Stomach (tissue), 4 donors: ENCODE results near the gene PPIP5K2.

ENCODE experiments used
- EP300 ChIP-seq: sonication (generic); formaldehyde crosslinking; IDR thresholded peaks from one replicate; pipeline ENCODE4 v1.6.1; 2017; ENCODE audit warnings: antibody characterized with exemption
- POLR2A ChIP-seq, 4 donors: fragments of 450-650 bp; IDR thresholded peaks; one replicate each; pipeline ENCODE4 v1.6.1; 2016; ENCODE audit warnings: antibody characterized with exemption in 4 of 4, control low read depth in 2 of 4, mild to moderate bottlenecking in 1 of 4, moderate library complexity in 1 of 4
- TF ChIP-seq, protein P1 (sequence below), 7 experiments: fragments of 450-650 bp in 4 of 7; fragments of 200-600 bp in 3 of 7; sonication (generic) in 3 of 7; IDR thresholded peaks; one replicate each; pipeline ENCODE4 v1.5.1; 2016 to 2019; ENCODE audit warnings: antibody characterized with exemption in 7 of 7, control low read depth in 2 of 7, mild to moderate bottlenecking in 1 of 7

DNA sequence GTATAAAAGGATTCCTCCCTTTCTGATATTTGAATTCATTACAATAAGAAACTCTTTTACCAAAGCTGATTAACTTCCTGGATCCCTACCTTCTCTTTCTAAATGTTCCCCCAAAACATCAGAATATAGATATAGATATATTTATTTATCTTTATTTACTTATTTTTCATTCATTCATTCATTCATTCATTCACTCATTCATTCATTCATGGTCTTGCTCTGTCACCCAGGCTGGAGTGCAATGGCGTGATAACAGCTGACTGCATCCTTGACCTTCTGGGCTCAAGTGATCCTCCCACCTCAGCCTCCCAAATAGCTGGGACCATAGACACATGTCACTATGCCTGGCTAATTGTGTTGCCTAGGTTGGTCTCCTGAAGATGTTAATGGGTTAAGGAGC, 30.8 kb upstream of the PPIP5K2 start:
- TF ChIP-seq, protein P1, sequence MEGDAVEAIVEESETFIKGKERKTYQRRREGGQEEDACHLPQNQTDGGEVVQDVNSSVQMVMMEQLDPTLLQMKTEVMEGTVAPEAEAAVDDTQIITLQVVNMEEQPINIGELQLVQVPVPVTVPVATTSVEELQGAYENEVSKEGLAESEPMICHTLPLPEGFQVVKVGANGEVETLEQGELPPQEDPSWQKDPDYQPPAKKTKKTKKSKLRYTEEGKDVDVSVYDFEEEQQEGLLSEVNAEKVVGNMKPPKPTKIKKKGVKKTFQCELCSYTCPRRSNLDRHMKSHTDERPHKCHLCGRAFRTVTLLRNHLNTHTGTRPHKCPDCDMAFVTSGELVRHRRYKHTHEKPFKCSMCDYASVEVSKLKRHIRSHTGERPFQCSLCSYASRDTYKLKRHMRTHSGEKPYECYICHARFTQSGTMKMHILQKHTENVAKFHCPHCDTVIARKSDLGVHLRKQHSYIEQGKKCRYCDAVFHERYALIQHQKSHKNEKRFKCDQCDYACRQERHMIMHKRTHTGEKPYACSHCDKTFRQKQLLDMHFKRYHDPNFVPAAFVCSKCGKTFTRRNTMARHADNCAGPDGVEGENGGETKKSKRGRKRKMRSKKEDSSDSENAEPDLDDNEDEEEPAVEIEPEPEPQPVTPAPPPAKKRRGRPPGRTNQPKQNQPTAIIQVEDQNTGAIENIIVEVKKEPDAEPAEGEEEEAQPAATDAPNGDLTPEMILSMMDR (IDR thresholded peaks at IDR 0.05), result no peak
- TF ChIP-seq EP300 (no peak), POLR2A (IDR thresholded peaks at IDR 0.05) (no peak)
